ENCODE measurements around the gene AGBL5. TPM values are rescaled to one million over a fixed set of nuclear protein-coding genes. Genes with fewer than 3 reads are reported as not detected.

AGBL5 gene
- total and polyA plus RNA-seq, 9 of the 15 experiments (the other 6 are each of a cell fraction or from before 2014, with no cell fraction given), result 3.3 to 52.7 (median 26.2) TPM

DNA sequence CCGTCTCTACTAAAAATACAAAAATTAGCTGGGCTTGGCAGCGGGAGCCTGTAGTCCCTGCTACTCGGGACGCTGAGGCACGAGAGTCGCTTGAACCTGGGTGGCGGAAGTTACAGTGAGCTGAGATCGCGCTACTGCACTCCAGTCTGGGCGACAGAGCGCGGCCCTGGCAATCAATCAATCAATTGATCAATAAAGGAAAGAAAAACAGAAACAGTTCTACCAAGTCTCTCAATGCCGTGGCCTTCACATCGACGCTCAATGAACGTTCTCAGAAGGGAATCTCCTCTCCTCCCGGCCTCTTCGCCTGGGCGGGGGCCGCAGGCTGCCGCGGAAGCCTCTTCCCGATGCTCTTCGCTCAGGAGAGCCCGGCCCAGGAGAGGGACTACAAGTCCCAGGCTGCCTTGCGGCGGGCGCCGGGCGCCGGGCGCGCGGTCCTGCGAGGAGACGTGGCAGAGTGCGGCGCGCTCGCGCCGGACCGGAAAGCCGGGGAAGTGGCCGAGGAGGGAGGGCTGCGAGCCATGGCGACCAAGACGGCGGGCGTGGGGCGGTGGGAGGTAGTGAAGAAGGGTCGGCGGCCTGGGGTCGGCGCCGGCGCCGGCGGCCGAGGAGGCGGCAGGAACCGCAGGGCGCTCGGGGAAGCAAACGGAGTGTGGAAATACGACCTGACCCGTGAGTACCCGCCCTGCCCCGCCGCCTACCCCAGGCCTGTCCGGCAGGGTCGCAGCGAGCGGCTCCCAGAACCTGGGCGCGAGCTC is 18.8 kb upstream of the AGBL5 start, which contains the start of gene TMEM214 (continued):
- TF ChIP-seq, protein P1, sequence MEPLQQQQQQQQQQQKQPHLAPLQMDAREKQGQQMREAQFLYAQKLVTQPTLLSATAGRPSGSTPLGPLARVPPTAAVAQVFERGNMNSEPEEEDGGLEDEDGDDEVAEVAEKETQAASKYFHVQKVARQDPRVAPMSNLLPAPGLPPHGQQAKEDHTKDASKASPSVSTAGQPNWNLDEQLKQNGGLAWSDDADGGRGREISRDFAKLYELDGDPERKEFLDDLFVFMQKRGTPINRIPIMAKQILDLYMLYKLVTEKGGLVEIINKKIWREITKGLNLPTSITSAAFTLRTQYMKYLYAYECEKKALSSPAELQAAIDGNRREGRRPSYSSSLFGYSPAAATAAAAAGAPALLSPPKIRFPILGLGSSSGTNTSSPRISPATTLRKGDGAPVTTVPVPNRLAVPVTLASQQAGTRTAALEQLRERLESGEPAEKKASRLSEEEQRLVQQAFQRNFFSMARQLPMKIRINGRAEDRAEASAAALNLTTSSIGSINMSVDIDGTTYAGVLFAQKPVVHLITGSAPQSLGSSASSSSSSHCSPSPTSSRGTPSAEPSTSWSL (CRISPR knock-in tag; IDR thresholded peaks at IDR 0.05; ENCODE audit: borderline replicate concordance), result no peak
- peak; percentile 98 for TF ChIP-seq SAFB (IDR thresholded peaks at IDR 0.05; ENCODE audit: borderline replicate concordance, low read depth, low read length)
- no peak for TF ChIP-seq MTF1 (CRISPR knock-in tag; IDR thresholded peaks at IDR 0.05; ENCODE audit: borderline replicate concordance)
- peak; percentile 67 for TF ChIP-seq ZNF766 (CRISPR knock-in tag; conservative IDR thresholded peaks at IDR 0.05)
- TF ChIP-seq GTF2A2 (tag; IDR thresholded peaks at IDR 0.05), result no peak
- TF ChIP-seq THRAP3 (IDR thresholded peaks at IDR 0.05; ENCODE audit: borderline replicate concordance), result no peak

- in situ Hi-C loops (cut with MboI), result no loop called here
- peak overlapping the region; percentile 99 to 100 for H3K9ac ChIP-seq (ENCODE audit: insufficient read depth in 1 of 2, low read depth in 2 of 2, low read length in 2 of 2)
- ChIA-PET CTCF (ENCODE audit: low intra/inter-chr PET ratio) (no interaction called here), POLR2A (interaction anchor here (0.6 to 5.3 kb wide), 11 partner anchors 10 to 680 kb away, joined by 3 to 54 read pairs (median 3); partner anchors contain the start of gene AGBL5)
- TSS peak; percentile 75 for BruUV-seq (replicated peaks)
- DNase-seq (ENCODE audit: extremely low read depth in 1 of 4, low spot score in 3 of 4) (no peak), ATAC-seq (peak; percentile 8), FAIRE-seq (no peak)
- H4K20me1 ChIP-seq (replicated peaks; ENCODE audit: control insufficient read depth, insufficient read depth, low read length), result no peaks in the 10 kb centered on the region
- no peaks in the 10 kb centered on the region for H3K9me3 ChIP-seq (replicated peaks; ENCODE audit: control insufficient read depth, insufficient read depth, low read depth, low read length)
- H3K36me3 ChIP-seq (ENCODE audit: control insufficient read depth, insufficient read depth, low read length), result peaks cover 67% of the 10 kb centered on the region
- H2AFZ ChIP-seq (ENCODE audit: low read depth, low read length), result peak overlapping the region; percentile 73
- WGBS (ENCODE audit: insufficient coverage, low coverage, missing lambda C conversion rate), result 1% methylated on average over 11 of the region's 11 CpGs
- H3K79me2 ChIP-seq (ENCODE audit: control insufficient read depth, insufficient read depth, low read length), result peaks cover 47% of the 10 kb centered on the region
- intact Hi-C loops (cut with micrococcal nuclease), result loop anchor here (2.0 kb wide), 1 partner anchor 17 kb away; the partner anchor contains the start of gene AGBL5
- H3K4me1 ChIP-seq (replicated peaks in 1 of 2; ENCODE audit: control insufficient read depth in 2 of 2, insufficient read depth in 2 of 2, low read length in 2 of 2), result peaks cover 11 to 19% of the 10 kb centered on the region in 2 experiments; a peak in 4 of 5 replicates
- no peaks in the 10 kb centered on the region for H3K27me3 ChIP-seq (ENCODE audit: control insufficient read depth in 2 of 2, insufficient read depth in 2 of 2, low read length in 2 of 2)
- peak overlapping the region; percentile 97 for H3K4me3 ChIP-seq
- peak overlapping the region; percentile 89 for H3K27ac ChIP-seq (ENCODE audit: extremely low read depth, low read depth, low read length)
- H3K9me1 ChIP-seq (ENCODE audit: control insufficient read depth, insufficient read depth, low read length), result peaks cover 6% of the 10 kb centered on the region
- peak overlapping the region; percentile 89 for H3K4me2 ChIP-seq (ENCODE audit: insufficient read depth, low read length)
- TF ChIP-seq, protein P2, sequence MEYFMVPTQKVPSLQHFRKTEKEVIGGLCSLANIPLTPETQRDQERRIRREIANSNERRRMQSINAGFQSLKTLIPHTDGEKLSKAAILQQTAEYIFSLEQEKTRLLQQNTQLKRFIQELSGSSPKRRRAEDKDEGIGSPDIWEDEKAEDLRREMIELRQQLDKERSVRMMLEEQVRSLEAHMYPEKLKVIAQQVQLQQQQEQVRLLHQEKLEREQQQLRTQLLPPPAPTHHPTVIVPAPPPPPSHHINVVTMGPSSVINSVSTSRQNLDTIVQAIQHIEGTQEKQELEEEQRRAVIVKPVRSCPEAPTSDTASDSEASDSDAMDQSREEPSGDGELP (CRISPR knock-in tag; IDR thresholded peaks at IDR 0.05; ENCODE audit: borderline replicate concordance), result no peak
- TF ChIP-seq ZBTB7A (IDR thresholded peaks at IDR 0.05; ENCODE audit: borderline replicate concordance, control insufficient read depth, low read depth, low read length) (peak; percentile 9; the same call in 1 of the 2 replicates), TARDBP (IDR thresholded peaks at IDR 0.05) (0 out of 2 replicates have a peak, but pooled peaks have one; percentile 12), ESRRB (CRISPR knock-in tag; IDR thresholded peaks at IDR 0.05; ENCODE audit: borderline replicate concordance) (no peak), PYGO2 (tag; IDR thresholded peaks at IDR 0.05) (no peak), TRIM28 (IDR thresholded peaks at IDR 0.05) (no peak), TSC22D4 (tag; IDR thresholded peaks at IDR 0.05) (no peak), THRAP3 (IDR thresholded peaks at IDR 0.05; ENCODE audit: borderline replicate concordance) (no peak), ZNF589 (CRISPR knock-in tag; IDR thresholded peaks at IDR 0.05; ENCODE audit: low read depth) (no peak), SAP30 (IDR thresholded peaks at IDR 0.05; ENCODE audit: borderline replicate concordance, insufficient read depth, low read depth, low read length, poor library complexity, severe bottlenecking) (peak; percentile 39)
Measured at GRCh38 chr2:27033253-27033852, 18.1 kb upstream of the AGBL5 start.
